PC-9 (cell line): Measurements from ENCODE around the gene ERBB4.

Experiments used
- CTCF ChIP-seq: fragments of 200-600 bp; sonication (generic); conservative IDR thresholded peaks from 2 replicates; pipeline ENCODE4 v1.6.1; 2017; ENCODE audit warnings: mixed run types, antibody characterized with exemption, mild to moderate bottlenecking, moderate library complexity
- EZH2 ChIP-seq: fragments of 200-600 bp; sonication (generic); IDR thresholded peaks from 2 replicates; pipeline ENCODE4 v1.8.0; 2017; ENCODE audit warnings: antibody characterized with exemption, low read depth

GRCh38 chr2:211957799-211958198 is 580.8 kb downstream of the ERBB4 start:
- TF ChIP-seq CTCF (no peak), EZH2 (no peak)
